GM12891 (cell line): ENCODE data around the gene ARHGEF16.

Experiments used
- DNase-seq: peaks from one replicate; pipeline ENCODE4 v3.0.0; 2011; ENCODE audit warnings: low spot score; ENCODE audit not compliant: insufficient read length
- FAIRE-seq: peaks from 2 replicates; lab custom pipeline; 2011; peaks lifted over from hg19 to GRCh38; lab: Jason Lieb, UNC
- PAX5 ChIP-seq: IDR thresholded peaks from 2 replicates; pipeline ENCODE4 v1.6.1; 2011; ENCODE audit warnings: low read length, moderate library complexity, mild to moderate bottlenecking; ENCODE audit not compliant: insufficient read depth, severe bottlenecking
- POLR2A ChIP-seq: IDR thresholded peaks from 2 replicates; pipeline ENCODE4 v1.6.1; 2011; ENCODE audit warnings: low read depth, low read length, control low read depth
- POLR2AphosphoS5 ChIP-seq: IDR thresholded peaks from 2 replicates; pipeline ENCODE4 v1.6.1; 2011; ENCODE audit warnings: low read depth, low read length, control low read depth
- POU2F2 ChIP-seq: IDR thresholded peaks from 2 replicates; pipeline ENCODE4 v1.6.1; 2011; ENCODE audit warnings: low read depth, mild to moderate bottlenecking, control low read depth, low read length, moderate library complexity
- SPI1 ChIP-seq: IDR thresholded peaks from 2 replicates; pipeline ENCODE4 v1.6.1; 2011; ENCODE audit warnings: low read depth, low read length, control low read depth
- TAF1 ChIP-seq: IDR thresholded peaks from 2 replicates; pipeline ENCODE4 v1.6.1; 2011; ENCODE audit warnings: low read depth, low read length, control low read depth

ARHGEF16 gene

DNA sequence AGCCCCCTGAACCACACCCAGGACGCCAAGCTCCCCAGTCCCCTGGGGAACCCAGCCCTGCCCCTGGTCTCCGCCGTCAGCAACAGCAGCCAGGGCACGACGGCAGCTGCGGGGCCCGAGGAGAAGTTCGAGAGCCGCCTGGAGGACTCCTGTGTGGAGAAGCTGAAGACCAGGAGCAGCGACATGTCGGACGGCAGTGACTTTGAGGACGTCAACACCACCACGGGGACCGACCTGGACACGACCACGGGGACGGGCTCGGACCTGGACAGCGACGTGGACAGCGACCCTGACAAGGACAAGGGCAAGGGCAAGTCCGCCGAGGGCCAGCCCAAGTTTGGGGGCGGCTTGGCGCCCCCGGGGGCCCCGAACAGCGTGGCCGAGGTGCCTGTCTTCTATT, 42.7 kb upstream of the ARHGEF16 start:
- FAIRE-seq: no peak

DNA sequence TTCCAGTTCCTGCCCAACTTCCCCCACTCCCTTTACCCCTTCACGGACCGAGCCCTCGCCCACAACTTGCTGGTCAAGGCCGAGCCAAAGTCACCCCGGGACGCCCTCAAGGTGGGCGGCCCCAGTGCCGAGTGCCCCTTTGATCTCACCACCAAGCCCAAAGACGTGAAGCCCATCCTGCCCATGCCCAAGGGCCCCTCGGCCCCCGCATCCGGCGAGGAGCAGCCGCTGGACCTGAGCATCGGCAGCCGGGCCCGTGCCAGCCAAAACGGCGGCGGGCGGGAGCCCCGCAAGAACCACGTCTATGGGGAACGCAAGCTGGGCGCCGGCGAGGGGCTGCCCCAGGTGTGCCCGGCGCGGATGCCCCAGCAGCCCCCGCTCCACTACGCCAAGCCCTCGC, 42.1 kb upstream of the ARHGEF16 start:
- FAIRE-seq: no peak
- no peak for DNase-seq
- TF ChIP-seq POLR2A (no peak), POLR2AphosphoS5 (no peak), TAF1 (no peak), POU2F2 (no peak), SPI1 (no peak), PAX5 (no peak)

More for the DNA sequence above, 42.7 kb upstream of the ARHGEF16 start:
- no peak for DNase-seq
- TF ChIP-seq POU2F2: no peak
- TF ChIP-seq POLR2AphosphoS5: no peak
- TF ChIP-seq TAF1: no peak
- TF ChIP-seq PAX5: no peak
- no peak for TF ChIP-seq SPI1
- TF ChIP-seq POLR2A: no peak

DNA sequence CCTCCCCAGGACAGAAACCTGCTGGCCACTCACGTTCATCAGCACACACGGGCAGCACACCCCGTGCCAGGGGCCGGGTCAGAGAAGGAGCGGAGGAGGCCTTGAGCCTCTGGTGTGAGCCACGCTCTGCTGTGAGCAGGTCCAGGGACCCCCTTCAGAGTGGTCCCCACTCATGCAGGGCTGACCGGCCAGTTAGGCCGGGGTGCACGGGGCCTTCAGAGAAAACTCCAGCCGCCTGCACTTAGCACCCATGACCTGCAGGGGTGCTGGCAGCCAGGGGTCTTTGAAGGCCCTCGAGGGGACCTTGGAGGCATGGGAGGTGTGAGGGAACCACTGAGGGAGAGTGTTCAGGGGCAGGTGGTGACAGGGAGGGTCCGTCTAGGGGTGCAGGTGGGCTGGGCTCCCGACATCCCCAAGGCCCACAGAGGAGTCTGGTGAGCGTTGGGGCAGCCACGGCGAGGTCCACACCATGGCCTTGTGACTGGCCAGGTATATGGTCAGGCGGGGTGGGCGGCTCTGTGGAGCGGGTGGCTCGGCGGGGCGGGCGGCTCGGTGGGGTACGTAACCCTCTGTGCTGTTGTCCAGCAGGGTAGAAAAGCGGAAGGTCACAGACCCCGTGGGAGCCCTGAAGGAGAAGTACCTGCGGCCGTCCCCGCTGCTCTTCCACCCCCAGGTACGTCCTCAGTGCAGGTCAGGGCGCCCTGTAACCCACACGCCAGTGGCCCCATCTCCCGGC, 40.3 kb upstream of the ARHGEF16 start:
- DNase-seq (no peak), FAIRE-seq (no peak)
- TF ChIP-seq SPI1 (no peak), PAX5 (no peak), POU2F2 (no peak), POLR2A (no peak), POLR2AphosphoS5 (no peak), TAF1 (no peak)

DNA sequence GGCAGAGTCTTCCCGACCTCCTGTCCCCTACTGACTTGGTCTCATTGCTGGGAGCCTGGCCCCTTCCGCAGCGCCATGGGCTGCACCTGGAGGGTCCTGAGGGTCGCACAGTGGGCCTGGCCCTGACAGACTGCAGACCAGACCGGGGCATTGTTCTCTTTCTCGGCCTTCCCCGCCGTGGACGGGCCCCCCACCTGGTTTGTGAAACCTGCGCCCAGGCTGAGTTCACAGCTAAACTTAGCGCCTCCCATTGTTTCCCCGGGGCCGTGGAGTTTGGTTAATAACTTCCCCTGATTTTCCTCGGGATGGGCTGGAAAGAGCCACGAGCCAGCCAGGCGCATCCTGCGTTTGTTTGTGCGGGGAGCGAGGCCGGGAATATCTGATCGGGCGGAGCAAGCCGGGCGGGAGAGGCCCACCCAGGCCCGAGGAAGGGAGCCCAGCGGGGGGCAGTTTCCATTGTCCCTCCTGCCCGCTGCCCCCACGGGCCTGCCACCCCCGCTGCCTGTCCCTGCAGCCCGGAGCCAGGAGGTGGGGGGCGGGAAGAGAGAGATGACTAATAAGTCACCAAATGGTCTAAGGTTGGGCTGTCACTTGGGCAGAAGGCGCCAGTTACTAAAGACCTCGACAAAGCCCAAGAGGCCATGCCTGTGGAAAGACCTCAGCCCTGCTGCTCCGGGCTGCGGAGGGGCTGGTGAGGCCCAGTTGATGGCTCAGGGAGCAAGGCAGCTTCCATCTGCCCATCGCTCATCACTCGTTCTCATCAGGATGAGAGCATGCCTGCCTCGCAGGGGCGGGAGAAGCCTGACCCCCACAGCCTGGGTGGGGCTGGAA, 39.0 kb upstream of the ARHGEF16 start:
- no peak for FAIRE-seq
- no peak for DNase-seq
- TF ChIP-seq POU2F2 (no peak), SPI1 (no peak), TAF1 (no peak), POLR2A (no peak), PAX5 (no peak), POLR2AphosphoS5 (no peak)

DNA sequence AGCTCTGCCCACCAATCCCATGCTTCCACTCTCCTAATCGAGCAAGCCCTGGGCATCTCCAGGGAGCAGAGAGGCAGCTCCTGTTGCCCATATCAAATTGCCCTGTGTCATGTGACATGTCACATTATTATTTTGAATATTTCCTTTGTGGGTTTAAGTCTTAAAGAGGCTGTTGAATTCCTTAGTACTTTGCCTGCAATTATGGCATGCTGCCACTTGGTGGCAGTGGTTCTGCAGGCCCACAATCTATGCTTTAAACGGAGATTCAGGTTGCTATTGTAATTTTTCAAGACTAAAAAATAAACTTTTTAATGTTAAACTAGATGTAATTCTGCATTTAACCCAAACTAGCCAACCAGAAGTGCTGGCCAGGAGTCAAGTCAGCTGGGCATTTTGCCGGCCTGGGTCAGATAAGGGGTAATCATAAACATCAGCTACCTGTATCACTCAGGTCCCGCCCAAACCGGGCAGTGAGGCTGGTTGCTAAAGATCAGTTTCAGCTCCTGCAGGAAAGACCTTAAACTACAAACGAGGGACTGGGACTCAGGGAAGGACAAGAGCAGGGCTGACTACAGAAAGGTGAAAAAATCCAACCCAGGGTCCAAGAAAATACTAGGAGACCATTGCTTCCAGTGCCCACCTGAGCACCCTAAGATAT, 37.3 kb upstream of the ARHGEF16 start:
- no peak for FAIRE-seq
- no peak for DNase-seq
- TF ChIP-seq POU2F2 (no peak), POLR2A (no peak), SPI1 (no peak), POLR2AphosphoS5 (no peak), PAX5 (no peak)

DNA sequence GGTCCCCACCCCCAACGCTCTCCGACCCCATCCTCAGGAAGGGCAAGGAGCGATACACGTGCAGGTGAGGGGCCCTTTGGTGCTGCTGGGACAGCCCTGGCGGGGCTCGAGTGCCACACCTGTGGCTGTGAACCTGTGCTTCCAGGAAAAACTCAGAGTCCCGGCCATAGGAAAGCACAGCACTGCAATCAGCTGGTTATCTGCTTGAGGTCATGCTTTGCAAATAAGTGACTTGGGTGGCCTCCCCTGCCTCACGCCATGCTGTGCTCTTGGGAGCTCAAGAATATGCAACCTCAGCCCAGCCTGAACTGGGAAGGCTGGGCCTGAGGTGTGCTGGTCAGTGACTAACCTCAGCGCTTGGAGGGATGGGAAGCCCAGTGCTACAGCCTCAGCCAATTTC, 36.5 kb upstream of the ARHGEF16 start:
- FAIRE-seq (no peak), DNase-seq (no peak)
- no peak for TF ChIP-seq TAF1
- no peak for TF ChIP-seq POLR2A

DNA sequence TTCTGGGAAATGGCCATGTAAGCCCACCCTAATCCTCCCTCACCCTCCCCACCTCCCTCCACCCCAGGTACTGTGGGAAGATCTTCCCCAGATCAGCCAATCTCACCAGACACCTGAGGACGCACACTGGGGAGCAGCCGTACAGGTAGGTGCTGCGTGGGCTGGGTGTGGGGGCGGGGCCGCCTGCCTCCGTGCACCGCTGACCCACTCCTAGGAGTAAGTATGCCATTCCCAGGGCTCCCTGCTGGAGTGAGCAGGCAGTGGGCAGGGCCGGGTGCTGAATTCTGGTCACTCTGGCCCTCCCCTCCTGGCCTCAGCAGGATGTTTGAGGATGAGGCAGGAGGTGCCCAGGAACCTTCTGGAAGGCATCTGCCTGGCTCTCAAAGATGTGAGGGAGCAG, 35.9 kb upstream of the ARHGEF16 start:
- DNase-seq (no peak), FAIRE-seq (no peak)
- TF ChIP-seq PAX5 (no peak), POLR2AphosphoS5 (no peak), SPI1 (no peak), TAF1 (no peak)

DNA sequence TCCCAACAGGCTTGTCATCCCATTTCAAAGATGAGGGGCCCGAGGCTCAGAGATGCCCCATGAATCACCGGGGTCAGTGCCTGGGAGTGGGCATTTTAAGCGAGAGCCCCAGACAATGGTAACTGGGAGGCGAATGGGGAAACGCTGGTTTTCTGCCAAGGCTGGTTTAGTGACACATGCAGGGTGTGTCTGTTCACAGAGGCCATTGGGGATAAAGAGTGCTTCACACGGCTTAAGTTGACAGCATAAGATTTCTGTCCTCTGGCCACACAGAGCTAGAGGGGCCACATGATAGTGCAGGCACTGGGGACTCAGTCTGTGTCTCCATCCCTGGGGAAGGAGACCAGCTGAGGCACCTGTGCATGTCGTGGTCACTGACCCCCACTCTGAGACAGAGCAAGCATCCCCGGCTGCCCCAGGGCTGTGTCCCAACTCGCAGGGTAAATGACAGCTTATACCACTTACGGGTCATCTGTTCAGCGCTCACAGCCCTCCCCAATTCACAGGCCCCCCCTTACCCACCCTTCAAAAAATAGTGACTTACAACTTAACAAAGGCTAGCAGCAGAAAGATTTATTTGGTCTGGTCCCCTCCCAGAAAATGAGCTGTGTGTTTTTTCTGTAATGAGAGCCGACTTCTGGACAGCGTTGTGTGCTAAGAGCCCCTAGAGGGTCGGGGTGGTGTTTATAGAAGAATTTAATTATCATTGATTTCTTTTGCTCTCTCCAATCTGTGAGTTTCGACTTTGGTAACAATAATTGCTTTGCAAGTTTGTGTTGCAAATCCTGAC, 34.9 kb upstream of the ARHGEF16 start:
- FAIRE-seq (no peak), DNase-seq (no peak)
- no peak for TF ChIP-seq SPI1
- no peak for TF ChIP-seq PAX5
- TF ChIP-seq POLR2AphosphoS5: no peak
- no peak for TF ChIP-seq TAF1
- TF ChIP-seq POLR2A: no peak
- no peak for TF ChIP-seq POU2F2
